HG03457 (cell line): ENCODE data around the gene LYST.

Experiments
- ATAC-seq: cut with Tn5 transposase; IDR thresholded peaks from one replicate; pipeline ENCODE4 v1.9.1; 2021; ENCODE audit warnings: moderate number of reproducible peaks; ENCODE audit not compliant: unreplicated experiment

The LYST gene

DNA sequence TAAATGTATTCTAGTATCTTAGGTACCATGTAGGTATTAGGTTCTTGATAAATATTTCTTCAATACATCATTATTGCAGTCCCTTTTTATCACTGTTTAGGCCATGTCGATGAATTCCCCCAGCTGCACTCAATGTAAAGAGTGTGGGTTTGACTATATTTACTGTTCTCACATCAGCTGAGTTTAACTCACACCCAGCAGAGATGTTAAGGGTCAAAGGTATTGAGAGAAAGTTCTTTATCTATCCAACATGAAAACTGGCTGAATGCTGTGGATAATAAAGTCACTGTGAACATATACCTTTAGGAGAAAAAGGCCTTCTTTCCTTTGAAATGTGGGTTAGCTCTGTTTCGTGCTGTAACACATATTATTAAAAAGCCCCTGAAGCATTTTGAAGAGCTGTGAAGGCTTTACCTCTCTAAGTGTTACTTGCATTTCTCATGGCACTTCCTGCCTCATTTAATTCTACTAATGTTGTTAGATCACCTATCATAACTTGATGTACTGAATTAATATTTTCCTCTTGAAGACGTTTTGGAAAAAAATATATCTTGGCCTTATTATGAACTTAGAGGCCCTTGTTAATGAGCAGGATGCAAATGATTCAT, 19.1 kb upstream of the LYST start:
- ATAC-seq: no peak

GRCh38 chr1:235883261-235883927, 16.7 kb upstream of the LYST start:
- ATAC-seq: no peak

DNA sequence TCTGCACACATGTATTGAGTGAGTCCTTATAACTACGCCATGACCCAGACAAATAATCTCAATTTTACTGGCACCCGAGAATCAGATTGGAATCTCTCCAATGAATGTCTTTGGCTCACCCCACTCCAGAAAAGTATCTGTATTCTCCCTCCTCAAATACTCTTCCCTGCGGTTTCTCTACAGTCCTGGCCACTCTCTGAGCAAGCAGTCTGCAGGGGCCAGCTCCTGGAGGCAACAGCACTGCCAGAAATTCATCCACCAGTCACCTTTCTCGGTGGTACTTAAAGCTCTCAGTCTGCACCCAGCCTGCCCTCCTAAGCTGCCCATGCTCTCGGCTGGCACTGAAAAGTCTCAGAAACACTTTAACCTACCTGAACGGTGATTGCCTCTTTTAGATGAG, 16.1 kb upstream of the LYST start:
- ATAC-seq: no peak

GRCh38 chr1:235881930-235882700, 15.4 kb upstream of the LYST start:
- ATAC-seq: no peak

DNA sequence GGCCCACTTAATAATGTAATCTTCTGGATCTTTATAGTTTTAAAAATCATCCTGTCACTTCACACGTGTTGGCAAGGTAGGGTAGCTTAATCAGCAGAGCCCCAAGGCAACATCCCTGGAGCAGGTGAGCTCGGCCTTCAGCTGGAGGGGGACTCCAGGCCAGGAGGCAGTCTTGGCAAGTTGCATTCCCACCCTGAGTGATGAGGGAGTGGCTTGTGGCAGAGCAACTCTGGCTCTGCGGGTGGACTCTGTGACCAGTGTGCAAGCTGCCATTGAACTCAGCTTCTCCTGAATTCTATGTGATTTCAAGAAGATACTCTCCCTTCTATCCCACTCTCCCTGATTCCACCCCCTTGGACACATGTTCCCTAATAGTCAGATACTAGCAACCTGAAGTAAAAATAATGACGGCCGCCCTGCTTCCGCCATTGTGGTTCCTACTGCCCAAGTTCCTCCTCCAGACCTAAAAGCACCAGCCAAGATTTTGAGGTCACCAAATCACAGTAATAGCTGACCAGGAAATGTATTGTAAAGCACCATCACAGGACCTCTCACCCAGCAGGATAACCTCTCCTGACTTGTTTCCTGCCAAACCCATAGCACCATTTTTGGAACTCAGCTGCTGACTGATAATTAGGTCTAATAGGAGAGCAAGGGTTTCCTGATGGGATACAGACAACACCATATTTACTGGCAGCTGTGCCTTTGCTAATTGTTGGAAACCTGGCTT, 11.5 kb upstream of the LYST start:
- ATAC-seq: no peak

DNA sequence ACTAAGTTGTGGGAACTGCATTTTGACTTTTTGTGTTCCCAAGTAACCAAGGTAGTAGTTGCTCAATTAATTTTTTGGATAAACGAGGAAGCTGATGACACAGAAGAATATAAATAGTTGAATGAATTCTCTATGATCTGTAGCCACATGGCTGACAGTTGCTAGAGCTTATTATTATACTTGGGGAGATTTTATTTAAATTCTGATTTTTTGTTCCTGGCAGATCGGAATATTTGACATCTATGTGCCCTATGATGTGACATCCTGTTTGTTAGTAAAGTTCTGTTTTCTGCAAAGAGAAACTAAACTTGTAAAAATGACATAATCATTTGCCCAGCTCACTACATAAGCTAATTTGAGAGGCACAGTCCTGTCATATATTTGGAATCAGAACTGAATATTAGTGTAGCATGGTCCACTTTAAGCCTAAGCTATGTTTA, 9.7 kb upstream of the LYST start:
- ATAC-seq: no peak

DNA sequence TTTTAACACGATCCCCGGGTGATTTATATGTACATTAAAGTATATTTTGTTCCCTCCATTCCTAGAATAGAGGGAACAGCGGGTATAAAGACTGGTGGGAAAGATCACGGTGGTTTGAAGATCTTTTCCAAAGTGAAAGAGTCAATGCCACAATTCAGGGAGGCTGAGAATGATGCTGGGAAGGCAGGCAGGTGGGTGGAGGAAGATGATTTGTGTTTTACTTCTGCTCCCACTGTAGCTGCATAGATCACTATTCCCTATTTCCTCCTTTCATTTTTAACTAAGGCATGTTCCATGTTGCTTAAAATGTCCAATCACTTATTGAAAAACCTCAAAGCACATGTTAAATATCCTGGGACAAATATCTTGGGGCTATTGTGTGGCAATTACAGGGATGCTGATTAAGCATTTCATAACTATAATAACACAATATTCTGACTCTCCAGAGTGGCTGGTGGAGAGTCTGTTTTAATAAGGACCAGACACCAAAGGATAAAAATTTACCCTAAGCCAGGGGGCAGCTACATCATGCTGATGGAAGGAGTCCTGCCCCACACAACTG, 8.4 kb upstream of the LYST start:
- ATAC-seq: no peak

DNA sequence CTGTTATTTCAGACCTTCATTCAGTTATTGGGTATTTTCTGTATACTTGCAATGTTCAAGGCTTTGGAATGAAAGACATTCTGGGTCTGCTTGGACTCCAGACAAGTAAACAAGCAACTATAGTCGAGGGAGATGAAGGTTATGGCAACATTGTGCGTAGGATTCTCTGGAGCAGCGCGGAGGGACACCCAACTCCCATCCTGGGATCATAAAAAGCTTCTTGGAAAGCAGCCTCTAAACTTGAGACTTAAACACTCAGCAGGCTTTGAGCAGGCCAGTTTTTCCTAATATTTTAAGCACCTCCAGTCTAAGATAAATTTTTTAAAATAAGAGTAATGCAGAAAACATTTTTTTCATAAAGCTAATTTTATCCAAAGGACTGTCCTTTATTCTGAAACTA, 7.6 kb upstream of the LYST start:
- ATAC-seq: no peak

GRCh38 chr1:235873571-235873970, 6.9 kb upstream of the LYST start:
- ATAC-seq: no peak

DNA sequence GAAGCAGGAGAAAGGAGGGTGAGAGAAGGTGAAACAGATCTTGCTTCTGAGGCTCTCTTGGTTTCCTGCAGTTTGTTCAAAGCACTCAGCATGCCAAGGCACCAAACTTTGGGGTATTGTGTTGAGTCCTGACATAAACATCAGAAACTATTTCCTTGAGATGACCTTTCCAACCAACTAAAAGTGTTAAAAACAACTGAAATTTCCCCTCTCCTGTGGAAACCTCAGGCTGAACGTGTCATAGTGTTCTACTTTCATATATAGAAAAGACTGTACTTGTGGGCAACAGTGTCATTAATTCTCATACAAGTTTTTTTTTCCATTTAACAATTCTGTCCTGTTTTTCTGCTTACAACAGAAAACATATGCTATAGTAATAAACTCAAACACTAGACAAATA, 6.3 kb upstream of the LYST start:
- ATAC-seq: no peak

- no peak for ATAC-seq
These were observed 5.6 kb upstream of the LYST start for GRCh38 chr1:235872270-235872669.

DNA sequence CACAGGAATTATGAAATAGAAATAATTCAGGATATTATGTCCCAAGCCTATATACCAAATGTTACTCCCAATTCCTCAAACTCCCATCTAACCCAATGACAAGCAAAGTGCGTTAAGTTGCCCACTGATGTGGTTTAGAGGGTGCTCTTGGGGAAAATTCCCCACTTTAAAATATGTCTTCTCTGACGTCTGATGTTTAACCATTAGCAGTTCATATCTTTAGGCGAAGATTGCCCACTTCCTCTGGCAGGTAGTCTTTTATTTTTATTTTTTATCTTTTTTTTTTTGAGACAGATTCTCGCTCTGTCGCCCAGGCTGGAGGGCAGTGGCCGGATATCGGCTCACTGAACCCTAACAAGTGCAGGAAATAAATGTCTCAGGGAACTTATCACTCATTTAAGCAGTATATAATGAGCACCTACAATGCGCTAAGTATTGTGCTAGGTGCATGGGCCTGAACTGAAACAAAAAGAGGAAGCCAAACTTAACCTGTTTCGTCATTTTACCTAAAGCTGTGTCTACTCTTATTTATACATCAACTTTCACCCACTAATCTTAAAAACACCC, 1.3 kb upstream of the LYST start:
- peak; percentile 34 for ATAC-seq

GRCh38 chr1:235866913-235867845, 473 bp upstream of the LYST start:
- peak; percentile 65 for ATAC-seq

GRCh38 chr1:235865565-235866204, 1.0 kb downstream of the LYST start:
- ATAC-seq: no peak

DNA sequence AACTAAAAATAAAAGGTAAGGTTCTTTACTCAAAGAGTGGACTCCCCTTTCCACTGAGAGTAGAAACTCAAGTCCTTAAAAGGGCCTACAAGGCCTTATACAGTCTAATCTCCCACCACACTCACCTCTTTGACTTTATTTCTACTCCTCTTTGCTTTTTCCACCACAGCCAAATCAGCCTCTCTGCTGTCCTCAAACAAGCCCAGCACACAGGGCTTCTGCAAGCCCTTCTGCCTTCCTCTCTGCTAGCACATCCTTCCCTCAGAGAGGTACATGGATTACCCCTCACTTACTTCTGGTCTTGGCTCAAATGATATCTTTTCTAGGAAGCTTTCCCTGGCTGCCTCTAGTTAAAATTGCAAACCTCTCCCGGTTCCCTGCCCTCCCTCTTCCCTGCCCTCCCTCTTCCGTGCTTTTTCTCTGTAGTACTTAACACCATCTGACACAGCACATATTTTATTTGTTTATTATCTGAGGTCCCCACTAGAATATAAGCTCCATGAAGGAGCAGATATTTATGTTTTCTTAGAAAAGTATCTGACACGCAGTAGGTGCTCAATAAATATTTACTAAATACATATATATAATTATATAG, 1.7 kb downstream of the LYST start:
- ATAC-seq: no peak

DNA sequence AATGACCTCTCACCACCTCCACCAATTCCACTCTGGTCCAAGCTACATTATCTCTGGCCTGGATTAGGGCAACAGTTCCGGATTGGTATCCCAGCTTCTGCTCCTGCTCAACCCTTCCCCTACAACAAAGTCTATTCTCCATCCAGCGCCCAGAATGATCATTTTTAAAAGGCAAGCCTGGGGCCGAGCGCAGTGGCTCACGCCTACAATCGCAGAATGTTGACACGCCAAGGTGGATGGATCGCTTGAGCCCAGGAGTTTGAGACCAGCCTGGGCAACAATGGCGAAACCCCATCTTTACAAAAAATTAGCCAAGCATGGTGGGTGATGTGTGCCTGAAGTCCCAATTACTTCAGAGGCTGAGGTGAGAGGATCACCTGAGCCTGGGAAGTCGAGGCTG, 2.2 kb downstream of the LYST start:
- ATAC-seq: no peak

DNA sequence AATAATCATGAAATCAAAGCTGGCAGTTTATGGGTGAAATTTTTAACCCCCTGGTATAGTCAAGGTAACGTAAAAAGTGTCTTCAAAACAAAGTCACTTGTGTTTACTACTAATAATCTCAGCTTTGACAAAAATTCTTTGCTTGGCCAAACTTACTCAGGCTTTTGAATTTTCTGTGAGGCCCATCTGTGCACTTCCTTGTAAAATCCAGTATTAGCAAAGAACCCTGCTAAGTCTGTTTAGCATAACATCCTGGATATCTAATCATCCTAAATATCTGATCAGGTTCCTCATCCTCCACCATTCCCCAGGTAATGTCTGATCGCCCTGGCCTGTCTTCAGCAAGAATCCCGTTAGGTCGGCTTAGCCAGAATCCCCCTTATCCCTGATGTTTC, 3.0 kb downstream of the LYST start:
- no peak for ATAC-seq

- ATAC-seq: no peak
These were observed 4.8 kb downstream of the LYST start for GRCh38 chr1:235861857-235862256.

DNA sequence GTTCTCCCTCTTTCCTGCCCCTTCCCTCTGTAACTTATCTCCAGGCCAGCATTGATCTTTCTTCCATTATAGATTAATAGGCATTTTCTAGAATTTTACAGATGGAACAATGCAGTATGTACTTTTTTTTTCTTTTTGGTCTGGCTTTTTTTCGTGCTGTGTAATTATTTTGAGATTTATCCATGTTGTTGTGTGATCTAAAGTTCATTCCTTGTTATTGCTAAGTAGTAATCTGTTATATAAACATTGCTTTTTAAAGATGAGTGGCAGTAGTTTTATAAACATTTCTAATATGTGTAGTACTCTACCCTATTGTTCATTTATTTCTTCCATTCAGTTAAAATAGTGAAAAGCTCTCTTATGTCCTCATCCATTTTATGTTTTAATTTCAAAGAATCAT, 5.9 kb downstream of the LYST start:
- no peak for ATAC-seq
